Keratinocyte (primary cell): ENCODE data around the gene CENPF. TPM values are rescaled to one million over a fixed set of nuclear protein-coding genes. Genes with fewer than 3 reads are reported as not detected.

Experiments used
- DNase-seq: peaks from one replicate; pipeline ENCODE4 v3.0.0-alpha.2; 2011; ENCODE audit warnings: low read depth, missing footprints, low spot score
- FAIRE-seq: peaks from 2 replicates; lab custom pipeline; 2011; peaks lifted over from hg19 to GRCh38; lab: Jason Lieb, UNC
- H2AFZ ChIP-seq: 2 replicates; pipeline ENCODE4 v1.6.0; 2012; ENCODE audit warnings: low read length, control low read depth, inconsistent platforms; ENCODE audit not compliant: control insufficient read depth
- H3K27ac ChIP-seq: 2 replicates; pipeline ENCODE4 v1.5.1; 2011; ENCODE audit warnings: low read length; ENCODE audit not compliant: control insufficient read depth, insufficient read depth
- H3K27me3 ChIP-seq: 3 replicates; pipeline ENCODE4 v1.6.0; 2011; ENCODE audit warnings: low read length; ENCODE audit not compliant: control insufficient read depth, insufficient read depth; ENCODE audit errors: extremely low read depth
- H3K36me3 ChIP-seq, 2 experiments: 2 replicates in 1 of 2; 3 replicates in 1 of 2; pipeline ENCODE4 v1.5.1; 2011; ENCODE audit warnings: low read length in 2 of 2, mild to moderate bottlenecking in 1 of 2; ENCODE audit not compliant: control insufficient read depth in 2 of 2, insufficient read depth in 2 of 2; ENCODE audit errors: extremely low read depth in 1 of 2
- H3K4me1 ChIP-seq: 3 replicates; pipeline ENCODE4 v1.5.1; 2011; ENCODE audit warnings: low read length; ENCODE audit not compliant: control insufficient read depth, insufficient read depth; ENCODE audit errors: extremely low read depth
- H3K4me2 ChIP-seq: 3 replicates; pipeline ENCODE4 v1.6.0; 2011; ENCODE audit warnings: low read depth, low read length; ENCODE audit not compliant: control insufficient read depth, insufficient read depth; ENCODE audit errors: extremely low read depth
- H3K4me3 ChIP-seq, 3 experiments: fragments of 200-600 bp in 1 of 3; sonication (generic) in 1 of 3; 2 replicates in 2 of 3; 3 replicates in 1 of 3; pipeline ENCODE4 v1.5.1; 2011 to 2016; ENCODE audit warnings: low read length in 3 of 3, mild to moderate bottlenecking in 3 of 3, control low read depth in 2 of 3, inconsistent platforms in 1 of 3, low read depth in 1 of 3, mixed read lengths in 1 of 3, mixed run types in 1 of 3, moderate library complexity in 1 of 3; ENCODE audit not compliant: control insufficient read depth in 2 of 3, insufficient read depth in 2 of 3; ENCODE audit errors: extremely low read depth in 1 of 3
- H3K79me2 ChIP-seq: 2 replicates; pipeline ENCODE4 v1.6.0; 2012; ENCODE audit warnings: low read length; ENCODE audit not compliant: control insufficient read depth, insufficient read depth
- H3K9ac ChIP-seq: 3 replicates; pipeline ENCODE4 v1.6.0; 2011; ENCODE audit warnings: low read length; ENCODE audit not compliant: control insufficient read depth, insufficient read depth; ENCODE audit errors: extremely low read depth
- H3K9me1 ChIP-seq: 3 replicates; pipeline ENCODE4 v1.6.0; 2011; ENCODE audit warnings: low read length; ENCODE audit not compliant: control insufficient read depth, insufficient read depth; ENCODE audit errors: extremely low read depth
- H3K9me3 ChIP-seq: 2 replicates; pipeline ENCODE4 v1.5.1; 2012; ENCODE audit warnings: low read depth, low read length; ENCODE audit not compliant: control insufficient read depth
- H4K20me1 ChIP-seq: 3 replicates; pipeline ENCODE4 v1.6.0; 2011; ENCODE audit warnings: low read length; ENCODE audit not compliant: control insufficient read depth, insufficient read depth; ENCODE audit errors: extremely low read depth
- CTCF ChIP-seq, 3 experiments: IDR thresholded peaks in 1 of 3; conservative IDR thresholded peaks in 1 of 3; optimal IDR thresholded peaks in 1 of 3; 2 replicates in 2 of 3; 3 replicates in 1 of 3; pipeline versions ENCODE3 to v1.5.1; 2011; ENCODE audit warnings: low read length in 3 of 3, mild to moderate bottlenecking in 3 of 3, moderate library complexity in 2 of 3, control low read depth in 1 of 3, inconsistent platforms in 1 of 3; ENCODE audit not compliant: insufficient read depth in 2 of 3; ENCODE audit errors: extremely low read depth in 1 of 3
- EZH2 ChIP-seq: IDR thresholded peaks from one replicate; pipeline ENCODE4 v1.6.1; 2012; ENCODE audit warnings: inconsistent platforms, mild to moderate bottlenecking, low read length, moderate library complexity
- dilution Hi-C: fragments of 300-500 bp; cut with MboI; formaldehyde crosslinking; loops from one replicate; pipeline ENCODE4 v1.7.0; 2020; ENCODE audit warnings: low sequenced_read_pairs; ENCODE audit not compliant: extremely low pct_ligation_motif_present
- polyA plus RNA-seq, 5 experiments: library from polyadenylated mRNA; depleted of rRNA in 3 of 5; stranded (reverse) in 3 of 5; stranded (forward) in 1 of 5; unstranded in 1 of 5; fragments of >200 nt; gene quantifications; 1 replicate in 1 of 5; 2 replicates in 3 of 5; 3 replicates in 1 of 5; pipeline versions ENCODE4 v1.2.1 to v1.2.3, GENCODE V29; 2011 to 2012; ENCODE audit warnings: missing spikeins in 2 of 5, low read depth in 1 of 5, low replicate concordance in 1 of 5

CENPF gene
- polyA plus RNA-seq, 1 donor (not counting 4 experiments of a cell fraction or from before 2014, with no cell fraction given) = 14.4 TPM

DNA sequence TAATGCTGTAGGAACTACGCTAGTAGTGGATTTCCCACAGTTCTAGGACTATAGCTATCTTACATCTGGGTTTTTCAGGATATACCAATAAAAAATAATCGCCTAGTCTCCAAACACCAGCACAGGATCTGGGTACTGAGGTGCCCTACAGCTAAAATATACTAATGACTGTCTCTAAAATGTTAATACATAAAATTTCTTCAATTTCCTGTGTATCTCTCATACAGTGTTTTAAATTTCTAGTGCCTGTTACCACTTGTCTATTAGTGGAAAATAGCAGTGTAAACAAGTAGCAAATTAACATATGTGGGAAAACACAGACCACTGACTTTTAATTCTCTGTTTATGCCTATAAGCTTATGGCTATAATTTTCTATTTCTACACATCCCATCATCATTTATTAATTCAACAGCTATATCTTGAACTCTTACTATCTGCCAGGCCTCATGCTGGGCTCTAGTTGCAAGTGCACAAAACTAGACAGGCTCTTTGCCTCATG, 35.5 kb upstream of the CENPF start:
- H2AFZ ChIP-seq = no peak overlapping the region
- H3K4me3 ChIP-seq = no peak overlapping the region
- DNase-seq (no peak), FAIRE-seq (no peak)
- H3K4me2 ChIP-seq = peak overlapping the region; percentile 49
- H3K79me2 ChIP-seq = no peaks in the 10 kb centered on the region
- TF ChIP-seq CTCF (optimal IDR thresholded peaks at IDR 0.05 in 1 of 3, IDR thresholded peaks at IDR 0.05 in 1 of 3, conservative IDR thresholded peaks at IDR 0.05 in 1 of 3; ENCODE audit: extremely low read depth in 1 of 3, insufficient read depth in 2 of 3, low read length in 3 of 3) = no peak
- no peak for TF ChIP-seq EZH2
- H3K27ac ChIP-seq = peak overlapping the region; percentile 77
- no peaks in the 10 kb centered on the region for H3K9me1 ChIP-seq
- H4K20me1 ChIP-seq = no peaks in the 10 kb centered on the region
- dilution Hi-C loops = no loop called here
- no peaks in the 10 kb centered on the region for H3K36me3 ChIP-seq
- peaks cover 62% of the 10 kb centered on the region for H3K4me1 ChIP-seq
- H3K9ac ChIP-seq = peak overlapping the region; percentile 51
- no peaks in the 10 kb centered on the region for H3K27me3 ChIP-seq
- no peaks in the 10 kb centered on the region for H3K9me3 ChIP-seq

- FAIRE-seq = no peak
- no peak overlapping the region for H3K9ac ChIP-seq
These were observed 34.7 kb upstream of the CENPF start for GRCh38 chr1:214568328-214568727.

More at GRCh38 chr1:214568328-214568727, 34.7 kb upstream of the CENPF start:
- Histone ChIP-seq H3K79me2 (no peaks in the 10 kb centered on the region), H3K9me1 (no peaks in the 10 kb centered on the region), H3K27me3 (no peaks in the 10 kb centered on the region), H3K4me1 (peaks cover 70% of the 10 kb centered on the region), H3K9me3 (no peaks in the 10 kb centered on the region), H3K27ac (peak overlapping the region; percentile 15), H3K4me3 (no peak overlapping the region), H2AFZ (no peak overlapping the region), H3K4me2 (no peak overlapping the region), H4K20me1 (no peaks in the 10 kb centered on the region), H3K36me3 (no peaks in the 10 kb centered on the region)
- dilution Hi-C loops = no loop called here
- DNase-seq = no peak
- no peak for TF ChIP-seq EZH2
